Neural cell (in vitro differentiated cells): Measurements from ENCODE around the gene WNK3.
"Not testable (repeated sequence)": the region's sequence is repeated elsewhere in the genome, so short reads cannot be mapped to it uniquely, and the experiment has no call there.

Experiments used
- EP300 ChIP-seq: fragments of 450-650 bp; conservative IDR thresholded peaks from 2 replicates; pipeline ENCODE4 v1.6.1; 2014; ENCODE audit warnings: antibody characterized with exemption, mild to moderate bottlenecking, moderate library complexity; ENCODE audit not compliant: poor library complexity, severe bottlenecking
- EZH2 ChIP-seq: fragments of 200-600, 300-800 bp; shearing (Covaris generic), sonication (generic); IDR thresholded peaks from 2 replicates; pipeline ENCODE4 v1.6.1; 2014; ENCODE audit warnings: antibody characterized with exemption, low read length, borderline replicate concordance, mild to moderate bottlenecking; ENCODE audit not compliant: insufficient read depth, poor library complexity, severe bottlenecking
- RAD21 ChIP-seq: fragments of 450-650 bp; conservative IDR thresholded peaks from 2 replicates; pipeline ENCODE4 v1.6.1; 2014; ENCODE audit warnings: antibody characterized with exemption, mild to moderate bottlenecking, moderate library complexity
- SMC3 ChIP-seq: fragments of 450-650 bp; conservative IDR thresholded peaks from 2 replicates; pipeline ENCODE4 v1.6.1; 2014; ENCODE audit warnings: antibody characterized with exemption, mild to moderate bottlenecking, moderate library complexity; ENCODE audit not compliant: poor library complexity
- TF ChIP-seq, protein P1 (sequence below): fragments of 450-650 bp; IDR thresholded peaks from 2 replicates; pipeline ENCODE4 v1.5.1; 2014; ENCODE audit warnings: antibody characterized with exemption, mild to moderate bottlenecking, moderate library complexity; ENCODE audit not compliant: poor library complexity, severe bottlenecking
- TF ChIP-seq, protein P2 (sequence below): IDR thresholded peaks from 2 replicates; pipeline ENCODE4 v1.6.1; 2012; ENCODE audit warnings: borderline replicate concordance

DNA sequence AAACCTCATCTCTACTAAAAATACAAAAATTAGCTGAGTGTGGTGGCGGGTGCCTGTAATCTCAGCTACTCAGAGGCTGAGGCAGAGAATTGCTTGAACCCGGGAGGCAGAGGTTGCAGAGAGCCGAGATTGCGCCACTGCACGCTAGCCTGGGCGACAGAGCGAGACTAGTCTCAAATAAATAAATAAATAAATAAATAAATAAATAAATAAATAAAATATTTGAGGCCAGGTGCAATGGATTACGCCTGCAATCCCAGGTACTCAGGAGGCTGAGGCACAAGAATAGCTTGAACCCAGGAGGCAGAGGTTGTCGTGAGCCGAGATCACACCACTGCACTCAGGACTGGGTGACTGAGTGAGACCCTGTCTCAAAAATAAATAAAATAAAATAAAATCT, 20.5 kb downstream of the WNK3 start:
- not testable (repeated sequence) for TF ChIP-seq EZH2, EP300, SMC3, RAD21
- TF ChIP-seq, protein P1, sequence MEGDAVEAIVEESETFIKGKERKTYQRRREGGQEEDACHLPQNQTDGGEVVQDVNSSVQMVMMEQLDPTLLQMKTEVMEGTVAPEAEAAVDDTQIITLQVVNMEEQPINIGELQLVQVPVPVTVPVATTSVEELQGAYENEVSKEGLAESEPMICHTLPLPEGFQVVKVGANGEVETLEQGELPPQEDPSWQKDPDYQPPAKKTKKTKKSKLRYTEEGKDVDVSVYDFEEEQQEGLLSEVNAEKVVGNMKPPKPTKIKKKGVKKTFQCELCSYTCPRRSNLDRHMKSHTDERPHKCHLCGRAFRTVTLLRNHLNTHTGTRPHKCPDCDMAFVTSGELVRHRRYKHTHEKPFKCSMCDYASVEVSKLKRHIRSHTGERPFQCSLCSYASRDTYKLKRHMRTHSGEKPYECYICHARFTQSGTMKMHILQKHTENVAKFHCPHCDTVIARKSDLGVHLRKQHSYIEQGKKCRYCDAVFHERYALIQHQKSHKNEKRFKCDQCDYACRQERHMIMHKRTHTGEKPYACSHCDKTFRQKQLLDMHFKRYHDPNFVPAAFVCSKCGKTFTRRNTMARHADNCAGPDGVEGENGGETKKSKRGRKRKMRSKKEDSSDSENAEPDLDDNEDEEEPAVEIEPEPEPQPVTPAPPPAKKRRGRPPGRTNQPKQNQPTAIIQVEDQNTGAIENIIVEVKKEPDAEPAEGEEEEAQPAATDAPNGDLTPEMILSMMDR = not testable (repeated sequence)
- TF ChIP-seq, protein P2, sequence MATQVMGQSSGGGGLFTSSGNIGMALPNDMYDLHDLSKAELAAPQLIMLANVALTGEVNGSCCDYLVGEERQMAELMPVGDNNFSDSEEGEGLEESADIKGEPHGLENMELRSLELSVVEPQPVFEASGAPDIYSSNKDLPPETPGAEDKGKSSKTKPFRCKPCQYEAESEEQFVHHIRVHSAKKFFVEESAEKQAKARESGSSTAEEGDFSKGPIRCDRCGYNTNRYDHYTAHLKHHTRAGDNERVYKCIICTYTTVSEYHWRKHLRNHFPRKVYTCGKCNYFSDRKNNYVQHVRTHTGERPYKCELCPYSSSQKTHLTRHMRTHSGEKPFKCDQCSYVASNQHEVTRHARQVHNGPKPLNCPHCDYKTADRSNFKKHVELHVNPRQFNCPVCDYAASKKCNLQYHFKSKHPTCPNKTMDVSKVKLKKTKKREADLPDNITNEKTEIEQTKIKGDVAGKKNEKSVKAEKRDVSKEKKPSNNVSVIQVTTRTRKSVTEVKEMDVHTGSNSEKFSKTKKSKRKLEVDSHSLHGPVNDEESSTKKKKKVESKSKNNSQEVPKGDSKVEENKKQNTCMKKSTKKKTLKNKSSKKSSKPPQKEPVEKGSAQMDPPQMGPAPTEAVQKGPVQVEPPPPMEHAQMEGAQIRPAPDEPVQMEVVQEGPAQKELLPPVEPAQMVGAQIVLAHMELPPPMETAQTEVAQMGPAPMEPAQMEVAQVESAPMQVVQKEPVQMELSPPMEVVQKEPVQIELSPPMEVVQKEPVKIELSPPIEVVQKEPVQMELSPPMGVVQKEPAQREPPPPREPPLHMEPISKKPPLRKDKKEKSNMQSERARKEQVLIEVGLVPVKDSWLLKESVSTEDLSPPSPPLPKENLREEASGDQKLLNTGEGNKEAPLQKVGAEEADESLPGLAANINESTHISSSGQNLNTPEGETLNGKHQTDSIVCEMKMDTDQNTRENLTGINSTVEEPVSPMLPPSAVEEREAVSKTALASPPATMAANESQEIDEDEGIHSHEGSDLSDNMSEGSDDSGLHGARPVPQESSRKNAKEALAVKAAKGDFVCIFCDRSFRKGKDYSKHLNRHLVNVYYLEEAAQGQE = not testable (repeated sequence)
